ENCODE measurements around the gene RABGGTB.

DNA sequence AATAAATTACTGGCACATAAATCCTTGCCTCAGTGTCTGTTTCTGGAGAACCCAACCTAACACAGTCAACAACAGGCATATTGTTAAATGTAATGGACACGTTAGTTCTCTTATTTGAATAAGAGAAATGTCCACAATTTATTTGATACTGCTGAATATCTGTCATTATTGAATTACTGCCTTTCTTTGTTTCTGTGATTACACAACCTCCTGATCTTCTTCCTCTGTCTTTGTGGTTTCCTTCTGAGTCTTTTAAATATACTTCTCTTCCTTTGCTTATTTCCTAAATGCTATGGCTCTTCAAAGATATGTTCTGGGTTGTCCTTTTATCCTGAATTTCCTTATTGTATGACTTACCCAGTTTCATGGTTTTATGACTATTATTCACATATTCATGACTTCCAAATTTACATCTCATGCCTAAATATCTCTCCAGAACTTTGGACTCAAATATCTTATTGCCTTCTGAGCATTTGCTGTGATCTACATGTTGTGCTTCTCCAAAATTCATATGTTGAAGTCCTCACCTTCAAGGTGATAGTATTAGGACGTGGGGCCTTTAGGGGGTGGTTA, 50.6 kb downstream of the RABGGTB start:
- TF ChIP-seq POLR2A (IDR thresholded peaks at IDR 0.05) (no peak), POLR2AphosphoS5 (IDR thresholded peaks at IDR 0.05; ENCODE audit: insufficient read depth in 1 of 2, low read depth in 1 of 2) (no peak)

Measured in vagina (tissue), 2 donors.